GM18508 (cell line): Measurements from ENCODE around the gene C3orf22.

Experiments used
- ATAC-seq: cut with Tn5 transposase; IDR thresholded peaks from one replicate; pipeline ENCODE4 v1.9.1; 2021; ENCODE audit warnings: moderate number of reproducible peaks; ENCODE audit not compliant: insufficient read depth, unreplicated experiment

The C3orf22 gene

GRCh38 chr3:126529585-126530170 is 29.1 kb downstream of the C3orf22 start:
- ATAC-seq: no peak

GRCh38 chr3:126528800-126529541 is 29.8 kb downstream of the C3orf22 start:
- no peak for ATAC-seq

GRCh38 chr3:126528419-126528799 is 30.3 kb downstream of the C3orf22 start:
- ATAC-seq: no peak

GRCh38 chr3:126527455-126528211 is 31.1 kb downstream of the C3orf22 start:
- no peak for ATAC-seq

DNA sequence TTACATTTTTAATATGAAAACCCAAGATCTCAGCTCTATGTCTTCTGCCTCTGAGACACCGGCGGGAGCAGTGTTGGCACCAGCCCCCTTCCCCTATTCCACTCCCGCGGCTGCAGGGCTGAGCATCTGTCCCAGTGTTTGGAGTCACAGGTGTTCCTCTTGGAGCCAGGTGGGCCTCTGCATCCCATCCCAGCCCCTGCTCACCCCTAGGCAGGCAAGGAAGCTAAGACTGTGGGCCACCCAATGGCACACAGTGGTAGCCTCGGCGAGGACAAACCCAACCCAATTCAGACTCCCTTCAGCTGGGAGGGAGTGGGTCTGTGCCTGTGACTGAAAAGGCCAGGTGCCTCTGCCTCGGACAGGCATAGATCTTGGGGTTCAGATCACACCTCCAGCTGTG is 31.7 kb downstream of the C3orf22 start:
- no peak for ATAC-seq

DNA sequence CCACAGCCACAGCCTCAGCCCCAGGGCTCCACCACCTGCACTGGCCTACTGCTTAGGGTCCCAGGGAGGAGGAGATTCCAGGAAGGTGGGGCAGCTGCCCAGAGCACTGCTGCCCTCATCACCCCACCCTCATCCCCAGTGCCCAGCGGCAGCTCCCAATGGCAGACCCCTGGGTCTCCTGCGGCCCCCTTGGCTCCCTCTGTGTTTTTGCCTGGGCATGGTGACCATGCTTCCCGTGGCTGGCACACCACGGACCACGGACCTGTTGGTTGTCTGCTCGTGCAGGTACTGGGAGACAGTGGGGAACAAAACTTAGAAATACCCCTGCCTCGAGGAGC is 32.1 kb downstream of the C3orf22 start:
- no peak for ATAC-seq

DNA sequence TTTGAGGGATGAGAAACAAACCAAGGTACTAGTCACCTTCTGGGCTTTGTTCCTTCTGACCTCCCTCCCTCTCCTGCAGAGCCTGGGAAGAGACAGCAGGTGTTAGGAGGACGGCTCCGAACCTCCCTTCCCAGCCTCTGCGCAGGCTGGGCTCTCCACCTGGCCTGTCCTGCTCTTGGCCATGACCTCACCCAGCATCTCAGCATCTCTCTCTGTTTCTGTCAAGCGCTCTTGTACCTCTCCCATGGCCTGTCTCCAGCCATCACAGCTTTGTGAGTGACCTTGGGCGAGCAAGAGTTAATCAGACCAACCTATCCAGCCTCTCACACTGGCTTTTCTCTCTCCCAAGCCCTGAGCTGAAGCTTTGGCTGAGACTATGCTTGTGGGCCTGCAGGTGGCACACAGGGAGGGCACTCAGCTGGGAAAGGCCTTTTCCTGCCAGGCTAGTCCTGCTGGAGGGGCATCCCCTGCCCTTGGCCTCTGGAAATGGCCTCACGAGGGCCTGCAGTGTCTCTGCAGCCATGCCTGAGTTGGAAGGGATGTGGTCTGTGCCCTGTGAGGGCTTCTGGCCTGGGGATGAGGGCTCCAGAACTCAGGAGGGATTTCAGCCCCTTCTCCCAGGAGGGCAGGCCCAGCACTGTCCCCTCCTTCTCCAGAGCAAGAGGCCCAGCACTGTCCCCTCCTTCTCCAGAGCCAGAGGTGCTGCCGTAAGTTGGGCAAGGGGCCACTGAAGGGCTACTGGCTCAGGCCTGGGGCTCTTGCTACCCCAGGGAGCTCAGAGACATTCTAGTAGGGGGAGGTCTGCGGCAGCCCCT is 32.7 kb downstream of the C3orf22 start:
- no peak for ATAC-seq

GRCh38 chr3:126525091-126525852 is 33.5 kb downstream of the C3orf22 start:
- no peak for ATAC-seq

DNA sequence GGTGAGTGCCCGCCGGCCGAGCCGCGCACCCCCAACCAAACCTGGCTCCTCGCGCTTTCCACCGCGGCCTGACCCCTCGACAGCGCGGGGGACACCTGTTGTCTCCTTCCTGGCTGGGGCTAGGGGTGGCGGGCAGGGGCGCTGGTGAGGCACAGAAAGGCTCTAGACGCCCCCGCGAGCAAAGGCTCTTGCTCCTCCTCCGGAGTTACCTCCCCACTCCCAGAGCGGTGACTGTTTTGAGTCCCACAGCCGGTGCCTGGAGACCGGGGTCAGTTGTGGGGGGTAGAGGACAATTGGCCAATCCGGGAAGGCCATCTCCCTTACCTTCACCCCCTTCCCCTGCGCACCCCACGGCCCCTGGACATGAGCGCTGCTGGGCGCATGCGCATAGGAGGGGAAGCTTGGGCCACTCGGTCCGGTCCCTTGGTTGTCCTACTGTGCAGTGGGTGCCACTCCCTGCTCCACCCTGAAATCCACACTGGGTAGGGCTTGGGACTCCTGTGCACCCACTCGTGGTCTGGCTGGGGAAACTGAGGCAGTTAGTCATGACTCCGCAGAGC is 34.2 kb downstream of the C3orf22 start:
- ATAC-seq: no peak

DNA sequence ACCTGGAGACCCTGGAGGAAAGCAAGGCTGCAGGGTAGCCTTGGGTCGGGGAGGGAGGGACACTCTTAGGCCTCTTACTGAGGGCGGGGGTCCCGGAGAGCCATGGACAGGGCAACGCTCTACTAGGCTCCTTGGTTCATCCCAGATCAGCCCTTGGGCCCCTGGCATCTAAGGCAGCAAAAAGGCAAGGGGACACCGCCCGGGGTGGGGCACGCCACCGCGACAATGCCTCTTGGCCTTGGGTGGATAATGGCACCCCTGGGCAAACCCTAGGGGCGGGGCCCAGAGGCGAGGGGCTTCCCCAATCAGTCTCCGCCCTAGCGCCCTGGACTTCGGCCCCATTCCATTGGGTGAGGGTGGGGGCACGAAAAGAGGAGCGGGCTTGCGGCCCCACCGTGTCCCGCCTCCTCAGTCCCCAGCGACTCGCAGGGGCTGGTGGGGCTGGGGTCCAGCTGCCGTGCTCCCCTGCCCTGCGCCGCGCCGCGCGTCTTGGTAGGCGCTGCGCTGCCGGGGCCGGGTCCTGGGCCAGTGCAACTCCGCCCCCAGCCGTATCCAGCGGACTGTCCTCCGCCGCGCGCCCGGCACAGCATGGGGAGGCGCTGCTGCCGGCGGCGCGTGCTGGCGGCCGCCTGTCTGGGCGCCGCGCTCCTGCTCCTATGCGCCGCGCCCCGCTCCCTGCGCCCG is 34.8 kb downstream of the C3orf22 start, which contains the start of gene CHST13:
CHST13 (plus strand) TSS at position 411 of the 684 bp plus-strand sequence; CDS start at position 589, 178 bp downstream.
- no peak for ATAC-seq

GRCh38 chr3:126522363-126522788 is 36.4 kb downstream of the C3orf22 start:
- no peak for ATAC-seq

- no peak for ATAC-seq
Observed at GRCh38 chr3:126521122-126521891, 37.4 kb downstream of the C3orf22 start.

DNA sequence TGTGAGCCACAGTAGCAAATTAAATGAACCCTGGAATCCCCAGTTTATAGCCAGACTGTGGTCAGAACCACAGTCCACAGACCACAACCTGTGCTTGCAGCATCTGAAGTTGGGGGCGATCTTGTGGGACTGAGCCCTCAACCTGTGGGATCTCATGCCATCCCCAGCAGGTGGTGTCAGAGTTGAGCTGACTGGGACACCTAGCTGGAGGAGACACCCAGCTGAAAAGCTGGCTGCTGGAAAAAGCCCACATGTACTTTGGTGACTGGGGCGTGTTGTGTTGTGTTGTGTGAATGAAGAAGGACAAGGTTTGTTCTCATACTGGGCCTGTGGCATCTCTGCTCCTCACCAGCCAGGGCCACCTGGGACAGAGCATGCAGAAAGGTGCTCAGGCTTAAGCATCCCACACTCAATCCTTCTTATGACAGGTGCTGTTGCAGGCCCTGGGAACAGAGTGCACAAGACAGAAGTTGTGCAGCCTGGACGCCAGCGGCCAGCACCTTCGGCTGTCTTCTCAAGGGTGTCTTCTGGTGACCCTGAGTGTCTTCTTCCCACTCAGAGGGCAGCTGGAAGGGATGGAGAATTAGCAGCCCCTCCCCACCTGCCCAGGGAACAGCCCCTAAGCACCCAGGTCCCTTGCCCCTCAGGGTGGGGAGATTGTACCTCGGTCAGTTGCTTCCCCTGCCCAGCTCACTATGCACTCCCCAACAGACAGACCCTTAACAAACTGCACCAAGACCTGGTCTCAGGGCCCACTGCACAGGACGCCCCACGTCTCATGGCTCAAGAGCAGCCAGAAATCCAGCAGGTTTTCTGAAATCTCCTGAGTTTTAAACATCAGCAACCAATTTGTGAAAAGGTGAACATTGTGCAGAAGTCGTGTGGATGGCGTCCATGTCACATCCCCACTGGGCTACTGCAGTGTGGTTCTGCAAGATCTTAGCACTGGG is 39.0 kb downstream of the C3orf22 start:
- no peak for ATAC-seq

DNA sequence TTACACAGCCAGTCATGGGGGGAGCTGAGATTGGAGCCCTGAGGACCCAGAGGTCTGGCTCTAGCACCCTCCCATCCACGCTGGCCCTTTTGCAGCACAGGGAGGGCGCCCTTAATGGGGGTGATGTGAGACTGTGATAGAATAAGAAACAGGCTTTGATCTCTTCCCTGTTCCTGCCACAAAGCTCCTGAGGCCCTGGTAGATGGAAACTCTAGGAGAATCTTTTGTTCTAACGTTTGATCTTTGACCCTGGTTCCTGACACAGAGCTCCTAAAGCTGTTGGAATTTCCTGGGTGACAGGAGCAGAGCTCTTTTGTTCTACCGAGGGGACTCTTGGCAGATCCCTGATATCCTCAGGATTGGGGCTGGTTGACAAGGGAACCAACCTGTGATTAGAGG is 40.0 kb downstream of the C3orf22 start:
- no peak for ATAC-seq

GRCh38 chr3:126517986-126518778 is 40.5 kb downstream of the C3orf22 start:
- no peak for ATAC-seq

DNA sequence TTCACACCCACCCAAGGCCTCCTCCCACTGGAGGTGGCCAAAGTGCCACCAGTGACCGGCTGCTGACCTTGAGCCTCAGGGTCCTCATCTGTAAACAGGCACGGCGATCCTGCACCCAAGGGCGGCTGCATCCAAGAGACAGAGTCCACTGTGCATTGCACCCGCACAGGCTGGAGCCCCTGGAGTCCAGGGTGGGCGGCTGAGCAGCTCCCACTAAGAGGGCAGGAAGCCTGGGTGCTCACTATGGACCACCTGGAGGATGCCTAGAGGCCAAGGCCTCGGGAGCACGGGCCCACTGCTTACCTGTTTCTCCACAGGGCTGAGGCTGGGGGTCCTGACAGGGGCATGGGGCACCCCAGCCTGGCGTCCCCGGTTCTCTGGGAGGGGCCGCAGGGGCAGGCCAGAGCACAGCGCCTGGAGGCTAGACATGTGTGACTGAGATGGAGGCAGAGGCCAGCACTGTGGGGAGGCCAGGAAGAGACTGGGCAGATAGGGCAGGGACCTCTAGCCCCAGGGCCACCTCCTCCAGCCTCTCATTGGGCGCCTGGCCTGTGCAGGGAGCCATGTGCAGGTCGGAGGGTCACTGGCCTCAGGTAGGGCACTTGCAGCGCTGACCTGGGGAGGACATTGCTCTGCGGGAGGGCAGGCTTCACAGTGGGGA is 41.3 kb downstream of the C3orf22 start, which contains the start of gene UROC1:
UROC1 (minus strand) TSS at position 483 of the 661 bp plus-strand sequence; CDS start at position 429, 54 bp downstream.
- ATAC-seq: no peak
